ENCODE data around the gene CHSY3.
A peak's percentile ranks its signal among the peaks of the same experiment; 100 is the strongest.

CHSY3 gene

DNA sequence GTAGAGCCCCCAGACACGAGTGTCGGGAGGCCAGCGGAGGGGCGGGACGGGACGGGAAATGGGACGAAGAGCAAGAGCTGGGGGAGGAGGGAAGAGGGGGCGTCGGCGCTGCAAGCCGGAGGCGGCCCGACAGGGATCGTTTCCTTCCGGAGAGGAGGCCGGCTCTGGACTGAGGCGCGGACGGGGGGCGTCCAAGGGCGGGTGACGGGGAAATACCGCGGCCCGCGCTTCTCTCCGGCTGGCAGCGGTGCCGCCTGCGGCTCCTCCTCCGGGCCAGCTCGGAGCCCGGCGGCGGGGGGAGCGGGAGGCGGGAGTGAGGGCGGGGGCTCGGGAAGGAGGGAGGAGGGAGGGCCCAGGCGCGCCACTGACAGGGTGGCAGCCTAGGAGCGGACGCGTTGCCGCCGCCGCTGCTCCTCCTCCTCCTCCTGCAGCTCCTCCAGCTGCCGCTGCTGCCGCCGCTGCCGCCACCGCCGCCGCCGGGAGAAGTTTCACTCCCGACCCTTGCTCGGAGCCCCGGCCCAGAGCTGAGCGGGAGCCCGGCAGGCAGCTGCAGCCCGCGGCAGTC lies at the start of gene CHSY3:
TSS of gene CHSY3 (plus strand) at position 364 of the 565 bp plus-strand sequence.
- no peak for DNase-seq (ENCODE audit: low read depth, low spot score)

DNA sequence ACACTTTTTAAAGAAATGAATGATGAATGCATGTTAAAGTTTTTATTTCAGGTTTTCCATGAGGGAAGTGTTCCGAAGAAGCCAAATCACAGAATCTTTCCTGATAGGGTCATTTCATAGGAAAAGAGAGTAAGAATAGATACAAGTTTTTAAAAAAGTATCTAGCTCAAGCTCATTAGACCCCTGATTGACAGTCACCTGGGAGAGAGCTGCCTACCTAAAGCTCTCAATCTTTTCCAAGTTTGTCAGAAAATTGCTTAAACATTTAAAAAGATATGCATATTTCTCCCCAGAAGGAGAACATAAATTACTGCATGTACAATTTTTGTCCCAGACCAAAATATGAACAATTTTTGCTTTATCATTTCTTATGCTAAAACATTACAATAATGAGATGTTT lies 47.9 kb upstream of the CHSY3 start:
- no peak for DNase-seq (ENCODE audit: low read depth, low spot score)

DNA sequence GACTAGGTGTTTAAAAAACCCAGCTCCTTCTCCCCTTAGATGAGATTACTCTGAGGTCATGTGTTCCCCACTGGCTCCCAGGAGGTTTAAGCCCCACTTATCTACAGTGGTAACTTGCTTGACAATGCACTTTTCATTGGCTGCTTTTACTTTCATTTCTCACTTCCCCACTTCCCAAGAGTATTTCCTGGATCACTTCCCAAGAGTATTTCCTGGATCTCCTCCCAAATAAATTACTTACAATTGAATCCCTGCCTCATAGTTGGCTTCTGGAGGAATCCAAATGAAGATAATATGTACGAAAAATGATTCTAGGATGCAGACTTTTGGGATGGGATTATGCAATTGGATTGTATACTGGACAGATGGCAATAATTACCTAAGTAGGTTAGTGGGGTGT lies 47.1 kb upstream of the CHSY3 start:
- no peak for DNase-seq (ENCODE audit: low read depth, low spot score)

DNA sequence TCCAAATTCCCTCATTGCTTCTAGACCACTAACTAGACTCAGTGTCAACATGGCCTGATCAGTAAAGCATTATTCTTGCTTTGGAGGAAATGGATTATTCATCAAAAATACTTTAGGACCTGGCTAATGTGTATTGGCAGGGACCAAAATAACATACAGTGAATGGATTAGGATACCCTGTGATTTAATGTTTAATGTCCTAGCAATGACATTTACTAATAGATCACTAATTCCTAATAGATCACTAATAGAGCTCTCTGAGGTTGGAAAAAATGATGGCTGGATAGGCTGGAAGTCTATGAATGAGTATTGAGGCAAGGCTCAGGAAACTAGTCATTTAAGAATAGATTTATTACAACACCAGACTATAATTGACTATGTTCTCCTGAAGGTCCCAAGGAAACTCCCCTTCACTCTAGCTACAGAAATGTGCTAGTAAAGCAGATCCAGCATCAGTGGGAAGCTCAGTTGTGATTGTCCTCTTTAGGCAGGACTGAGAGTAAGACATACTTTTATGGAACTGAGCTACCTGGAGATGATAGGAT lies 46.1 kb upstream of the CHSY3 start:
- DNase-seq (ENCODE audit: low read depth, low spot score): no peak

DNA sequence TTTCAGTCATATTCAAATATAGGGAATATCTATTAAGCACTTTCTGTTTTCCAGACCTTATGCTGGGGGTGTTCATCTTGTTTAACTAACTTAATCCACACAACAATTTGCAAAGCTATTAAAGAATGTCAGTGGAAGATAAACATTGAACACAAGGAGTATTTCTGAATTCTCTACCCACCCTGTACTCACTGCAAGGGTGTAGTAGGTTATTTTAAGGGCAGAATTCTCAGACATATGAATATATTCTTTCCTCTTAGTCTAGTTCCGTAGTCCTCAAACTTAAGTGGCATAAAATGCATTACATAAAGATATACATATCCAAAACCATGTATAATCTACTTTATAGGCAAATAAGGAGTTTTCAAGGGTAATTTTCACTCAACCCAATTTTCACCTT lies 19.9 kb upstream of the CHSY3 start:
- no peak for DNase-seq (ENCODE audit: low read depth, low spot score)

DNA sequence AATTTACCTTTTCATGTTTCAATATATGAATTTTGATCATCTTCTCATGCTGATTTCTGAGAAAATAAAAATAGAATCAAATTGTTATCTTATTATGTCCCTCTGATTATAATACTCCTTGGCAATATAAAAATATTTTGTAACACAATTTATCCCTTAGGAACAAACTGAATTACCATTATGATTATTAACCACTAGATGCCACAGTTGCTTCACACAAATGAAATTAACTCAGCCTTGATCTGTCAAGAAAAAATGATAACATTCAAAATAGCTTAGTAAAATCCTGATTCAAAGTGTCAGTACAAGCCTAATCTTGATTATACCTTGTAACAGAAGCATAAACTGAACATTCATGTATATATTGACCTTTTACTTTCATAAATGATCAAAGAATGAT lies 4.8 kb upstream of the CHSY3 start:
- DNase-seq (ENCODE audit: low read depth, low spot score): no peak

DNA sequence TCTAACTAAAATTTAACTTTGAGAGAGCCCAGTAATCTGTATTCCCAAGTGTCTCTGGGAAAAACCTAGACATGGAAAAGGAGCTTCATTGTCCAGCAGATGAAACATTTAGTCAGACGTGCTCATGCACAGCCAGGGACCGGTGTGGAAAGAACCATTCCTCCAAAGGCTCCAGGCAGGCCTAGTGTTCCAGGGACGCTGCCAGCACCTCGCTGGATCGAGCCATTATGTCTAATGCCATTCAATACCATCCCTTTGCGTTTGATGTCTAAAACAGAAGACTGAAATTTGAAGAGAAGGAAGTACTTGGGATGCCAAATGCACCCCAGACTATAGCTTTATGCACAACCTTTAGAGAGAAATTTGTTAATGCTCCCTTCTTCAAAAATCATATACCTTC lies 1.4 kb upstream of the CHSY3 start:
- no peak for DNase-seq (ENCODE audit: low read depth, low spot score)

DNA sequence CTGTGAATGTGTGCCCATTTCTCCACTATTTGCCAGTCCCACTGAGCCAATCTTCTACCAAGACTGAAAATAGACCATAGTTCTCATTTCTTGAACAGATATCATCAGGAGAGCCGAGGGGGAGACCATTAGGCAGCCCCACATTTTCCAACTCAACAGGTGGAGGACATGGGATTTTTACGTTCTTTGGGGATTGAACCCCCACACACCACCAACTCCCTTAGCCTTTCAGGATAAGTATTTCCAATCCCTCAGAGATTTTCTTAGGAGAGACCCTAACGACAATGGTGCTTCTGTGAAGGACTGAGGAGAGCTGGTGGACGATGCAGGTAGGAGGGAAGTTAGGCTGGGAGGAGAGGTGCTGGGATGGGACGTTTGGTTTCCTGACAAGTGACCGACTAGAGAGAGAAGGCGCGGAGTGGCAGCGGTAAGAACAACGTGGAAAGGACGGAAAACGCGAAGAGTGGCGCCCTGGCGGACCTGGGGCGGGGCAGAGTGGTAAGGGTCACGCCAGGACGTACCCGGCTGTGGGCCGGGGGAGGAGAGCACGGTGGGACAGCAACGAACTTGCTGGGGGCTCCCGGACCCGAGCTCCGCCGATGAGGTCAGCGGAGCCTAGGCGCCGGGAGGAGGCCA lies 681 bp upstream of the CHSY3 start:
- no peak for DNase-seq (ENCODE audit: low read depth, low spot score)

DNA sequence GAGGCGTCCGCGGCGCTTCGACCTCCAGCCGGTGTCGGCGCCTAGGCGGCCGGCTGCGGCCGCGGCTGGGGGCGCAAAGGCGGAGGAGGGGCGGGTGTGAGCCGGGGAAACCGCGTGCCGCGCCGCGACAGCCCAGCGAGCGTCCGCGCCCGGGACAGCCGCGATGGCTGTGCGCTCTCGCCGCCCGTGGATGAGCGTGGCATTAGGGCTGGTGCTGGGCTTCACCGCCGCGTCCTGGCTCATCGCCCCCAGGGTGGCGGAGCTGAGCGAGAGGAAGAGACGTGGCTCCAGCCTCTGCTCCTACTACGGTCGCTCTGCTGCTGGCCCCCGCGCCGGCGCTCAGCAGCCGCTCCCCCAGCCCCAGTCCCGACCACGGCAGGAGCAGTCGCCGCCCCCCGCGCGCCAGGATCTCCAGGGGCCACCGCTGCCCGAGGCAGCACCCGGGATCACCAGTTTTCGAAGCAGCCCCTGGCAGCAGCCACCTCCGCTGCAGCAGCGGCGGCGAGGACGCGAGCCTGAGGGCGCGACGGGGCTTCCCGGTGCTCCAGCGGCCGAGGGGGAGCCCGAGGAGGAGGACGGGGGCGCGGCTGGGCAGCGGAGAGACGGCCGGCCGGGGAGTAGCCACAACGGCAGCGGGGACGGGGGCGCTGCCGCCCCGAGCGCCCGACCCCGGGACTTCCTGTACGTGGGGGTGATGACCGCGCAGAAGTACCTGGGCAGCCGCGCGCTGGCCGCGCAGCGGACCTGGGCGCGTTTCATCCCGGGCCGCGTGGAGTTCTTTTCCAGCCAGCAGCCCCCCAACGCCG lies 605 bp downstream of the CHSY3 start:
- DNase-seq (ENCODE audit: low read depth, low spot score): no peak

DNA sequence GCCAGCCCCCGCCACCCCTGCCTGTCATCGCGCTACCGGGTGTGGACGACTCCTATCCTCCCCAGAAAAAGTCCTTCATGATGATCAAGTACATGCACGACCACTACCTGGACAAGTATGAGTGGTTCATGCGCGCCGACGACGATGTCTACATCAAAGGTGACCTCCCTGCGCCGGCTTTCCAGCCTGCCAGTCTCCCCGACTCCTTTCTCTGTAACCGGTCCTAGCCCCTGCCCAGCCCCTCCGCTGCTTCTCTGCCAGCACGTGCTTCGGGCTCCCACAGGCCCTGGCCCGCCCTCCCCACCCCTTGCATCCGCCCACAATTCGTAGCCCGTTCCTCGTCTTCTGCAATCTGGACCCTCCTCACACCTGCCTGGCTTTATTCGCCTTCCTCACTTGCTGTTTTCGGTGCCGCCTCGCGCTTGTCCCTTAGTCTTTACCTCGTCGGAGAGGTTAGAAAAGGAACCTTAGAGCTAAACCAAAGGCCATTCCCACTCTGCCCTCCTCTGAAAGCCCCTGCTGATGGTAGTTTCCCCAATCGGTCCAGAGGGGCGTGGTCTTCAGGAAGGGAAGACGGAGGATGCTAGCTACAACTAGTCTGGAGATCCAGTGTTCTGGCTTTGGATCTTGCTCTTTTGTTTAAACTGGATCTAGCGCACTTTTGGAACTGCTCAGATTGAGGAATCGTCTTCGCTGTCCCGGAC lies 1.4 kb downstream of the CHSY3 start:
- DNase-seq (ENCODE audit: low read depth, low spot score): no peak

DNA sequence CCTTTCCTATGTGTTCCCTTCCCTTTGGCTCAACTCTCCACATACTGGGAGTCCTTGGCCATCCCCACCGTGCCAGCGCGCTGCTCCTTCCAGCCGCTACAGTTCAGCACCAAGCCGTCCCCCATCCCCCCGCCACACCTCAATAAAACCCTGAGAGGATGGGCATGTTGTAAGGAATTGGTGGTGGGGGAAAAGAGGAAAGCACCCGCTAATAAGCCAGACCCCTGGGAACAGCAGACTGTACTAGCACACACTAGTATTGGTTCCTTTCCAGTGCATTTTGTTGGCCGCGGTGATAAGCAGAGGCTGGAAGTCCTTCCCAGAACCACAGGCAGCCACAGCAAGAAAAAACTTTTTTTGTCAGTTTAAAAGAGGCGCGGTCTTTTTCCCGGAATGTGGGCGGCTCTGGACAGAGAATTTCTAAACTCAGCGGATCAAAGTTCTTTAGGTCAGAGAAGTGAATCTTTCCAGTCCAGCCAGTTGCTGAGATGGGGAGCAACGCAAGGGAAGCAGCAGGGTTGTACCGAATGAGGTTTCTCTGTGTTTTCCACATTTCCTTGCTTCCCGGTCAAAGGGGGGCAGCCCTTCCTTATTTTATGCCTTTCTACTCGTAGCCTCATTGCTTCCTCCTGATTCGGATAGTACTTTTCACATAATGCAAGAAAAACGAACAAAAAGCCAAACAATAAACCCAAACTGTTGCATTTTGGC lies 2.1 kb downstream of the CHSY3 start:
- no peak for DNase-seq (ENCODE audit: low read depth, low spot score)

DNA sequence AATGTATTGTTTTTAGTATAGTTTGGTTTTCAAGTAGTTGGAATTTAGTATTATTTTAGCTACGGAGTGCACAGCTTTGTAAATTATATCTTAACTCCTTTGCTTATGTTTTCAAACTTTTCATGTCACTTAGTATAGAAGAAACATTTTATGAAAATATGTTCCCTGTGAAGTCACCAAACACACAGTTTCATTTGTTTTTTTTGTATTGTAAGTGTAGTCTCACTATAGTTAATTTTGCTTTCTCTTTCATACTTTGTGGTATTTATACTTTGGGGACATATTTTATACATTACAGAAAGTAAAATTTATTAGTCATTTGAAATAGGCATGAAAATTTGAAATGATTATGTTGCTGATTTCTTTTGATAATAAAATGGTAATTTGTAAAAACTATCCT lies 5.0 kb downstream of the CHSY3 start:
- no peak for DNase-seq (ENCODE audit: low read depth, low spot score)

DNA sequence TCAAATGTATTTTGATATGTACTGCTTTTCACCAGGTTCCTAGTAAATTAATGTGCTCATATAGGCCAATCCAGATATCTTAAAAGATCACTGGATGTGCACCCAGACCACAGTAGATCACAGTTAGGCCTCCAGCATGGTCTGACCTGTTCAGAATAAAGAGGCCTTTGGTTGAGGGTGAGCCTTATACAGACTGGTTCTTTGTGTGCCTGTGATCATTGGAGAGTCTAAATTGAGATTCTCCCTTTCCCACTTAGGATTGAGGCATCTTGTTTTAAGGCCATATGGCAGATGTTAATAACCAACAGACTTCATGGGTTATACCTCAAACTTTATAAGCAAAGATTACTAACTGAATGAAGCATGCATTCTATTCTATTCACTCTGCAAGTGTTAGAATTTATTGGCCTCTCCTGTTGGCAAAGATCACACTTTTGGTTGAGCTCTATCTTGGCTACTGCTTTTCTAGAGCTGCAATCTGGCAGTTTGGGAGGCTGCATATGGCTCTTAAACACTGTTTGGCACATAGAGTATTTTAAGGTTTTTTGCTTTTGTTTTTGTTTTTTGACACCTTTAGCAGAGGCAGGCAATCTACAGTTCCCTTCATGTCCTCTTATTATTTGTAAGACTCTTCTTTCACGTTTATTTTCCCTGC lies 8.5 kb downstream of the CHSY3 start:
- no peak for DNase-seq (ENCODE audit: low read depth, low spot score)

DNA sequence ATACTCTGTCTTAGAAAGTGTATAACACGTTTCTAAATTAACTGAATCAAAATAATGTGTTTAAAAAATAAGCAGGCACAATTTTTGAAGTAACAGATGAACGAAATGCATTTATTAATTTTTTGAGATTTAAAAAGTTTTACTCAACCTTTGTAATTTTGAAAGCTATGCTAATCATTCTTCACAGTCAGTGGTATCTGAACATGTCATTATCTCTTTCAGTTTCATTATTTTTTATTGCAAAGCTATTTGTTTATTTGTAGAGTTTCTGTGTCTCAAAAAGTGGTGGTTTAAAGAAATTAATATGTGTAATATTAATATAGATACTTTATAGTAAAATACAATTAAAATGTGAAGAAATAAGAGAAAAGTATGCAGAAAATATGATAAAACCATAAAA lies 11.2 kb downstream of the CHSY3 start:
- no peak for DNase-seq (ENCODE audit: low read depth, low spot score)

DNA sequence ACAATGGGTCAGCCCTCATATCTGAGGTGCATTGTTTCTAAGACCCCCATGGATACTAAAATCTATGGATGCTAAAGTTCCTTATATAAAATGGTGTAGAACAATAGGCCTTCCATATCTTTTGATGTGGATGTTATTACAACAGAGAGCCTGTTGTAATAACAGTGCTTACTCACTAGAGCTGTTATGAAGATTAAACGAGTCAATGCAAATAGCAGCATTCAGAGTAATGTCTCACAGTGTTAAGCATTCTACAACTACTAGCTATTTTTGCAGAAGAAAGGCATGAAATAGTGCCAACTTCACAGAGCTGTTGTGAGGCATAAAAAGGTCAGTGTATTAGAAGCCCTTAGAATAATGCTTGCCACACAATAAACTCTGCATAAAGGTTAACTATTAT lies 13.0 kb downstream of the CHSY3 start:
- no peak for DNase-seq (ENCODE audit: low read depth, low spot score)

DNA sequence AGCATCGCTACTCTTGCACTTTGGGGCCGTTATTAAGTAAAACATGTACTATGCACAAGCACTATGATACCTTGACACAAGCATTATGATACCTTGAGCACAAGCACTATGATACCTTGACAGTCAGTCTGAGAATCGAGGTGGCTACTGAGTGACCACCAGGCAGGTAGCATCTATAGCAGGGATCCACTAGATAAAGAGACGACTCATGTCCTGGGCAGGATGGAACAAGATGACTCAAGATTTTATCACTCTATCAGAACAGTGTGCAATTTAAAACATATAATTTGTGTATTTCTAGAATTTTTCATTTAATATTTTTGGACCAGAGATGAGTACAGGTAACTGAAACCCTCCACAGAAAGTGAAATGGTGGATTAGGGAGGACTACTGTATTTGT lies 16.9 kb downstream of the CHSY3 start:
- DNase-seq (ENCODE audit: low read depth, low spot score): no peak

DNA sequence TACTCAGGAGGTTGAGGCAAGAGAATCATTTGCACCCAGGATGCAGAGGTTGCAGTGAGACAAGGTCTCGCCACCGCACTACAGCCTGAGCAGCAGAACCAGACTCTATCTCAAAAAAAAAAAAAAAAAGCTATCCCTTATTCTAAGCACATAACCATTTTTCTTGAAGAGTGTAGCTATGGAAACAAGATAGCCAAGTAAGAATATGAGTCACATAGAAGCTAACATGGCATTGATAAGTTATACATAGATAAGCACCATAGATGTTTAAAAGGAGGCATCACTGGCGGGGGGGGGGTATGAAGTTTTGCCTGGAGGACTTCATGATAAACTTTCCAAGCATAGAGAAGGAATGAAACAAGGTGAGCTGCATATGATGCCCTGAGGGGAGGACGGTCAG lies 26.0 kb downstream of the CHSY3 start:
- DNase-seq (ENCODE audit: low read depth, low spot score): no peak

DNA sequence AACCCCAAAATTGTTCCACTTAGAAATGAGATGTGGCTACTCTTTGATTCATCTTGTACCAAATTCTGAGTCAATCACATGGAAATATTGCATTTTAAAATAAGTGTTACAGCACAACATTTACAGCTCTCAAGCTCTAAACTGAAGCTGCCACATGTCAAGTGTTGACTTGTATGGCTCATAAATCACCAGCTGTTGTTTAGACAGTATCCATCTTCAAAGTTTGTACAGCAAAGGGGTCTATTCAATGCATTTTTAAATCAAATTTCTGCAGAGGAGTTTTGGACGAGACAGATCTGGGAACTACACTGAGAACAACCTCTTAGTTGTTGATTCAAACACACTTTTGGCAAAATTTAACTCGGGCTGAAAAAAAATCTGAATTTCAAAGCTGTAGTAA lies 31.4 kb downstream of the CHSY3 start:
- DNase-seq (ENCODE audit: low read depth, low spot score): no peak

DNA sequence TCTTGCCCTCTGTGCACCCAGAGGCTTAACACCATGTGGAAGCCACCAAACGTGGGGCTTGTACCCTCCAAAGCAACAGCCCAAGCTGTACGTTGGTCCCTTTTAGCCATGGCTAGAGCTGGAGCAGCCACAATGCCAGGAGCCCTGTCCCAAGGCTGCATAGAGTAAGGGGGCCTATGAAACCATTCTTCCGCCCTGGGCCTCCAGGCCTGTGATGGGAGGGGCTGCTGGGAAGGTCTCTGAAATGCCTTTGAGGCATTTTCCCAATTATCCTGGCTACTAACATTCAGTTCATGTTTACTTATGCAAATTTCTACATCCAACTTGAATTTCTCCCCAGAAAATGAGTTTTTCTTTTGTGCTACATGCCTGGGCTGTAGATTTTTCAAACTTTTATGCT lies 33.8 kb downstream of the CHSY3 start:
- DNase-seq (ENCODE audit: low read depth, low spot score): no peak

DNA sequence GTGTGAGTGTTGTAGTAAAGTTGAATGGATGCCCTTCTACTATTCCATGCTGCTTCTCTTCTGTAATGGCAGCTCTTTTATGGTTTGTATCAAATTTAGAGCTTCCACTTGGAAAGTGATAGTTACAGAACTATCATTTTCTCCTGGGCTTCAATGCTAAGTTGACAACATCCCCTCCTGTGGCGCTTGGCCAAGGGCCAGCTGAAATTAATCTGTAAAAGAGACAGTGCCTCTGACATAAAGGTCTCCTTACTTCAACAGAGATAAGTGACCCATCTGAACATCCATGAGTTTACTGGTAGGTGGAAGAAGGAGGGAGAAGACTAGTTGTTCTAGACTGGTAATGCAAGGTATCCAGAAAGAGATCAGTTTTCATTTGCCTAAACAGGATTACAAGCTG lies 39.7 kb downstream of the CHSY3 start:
- no peak for DNase-seq (ENCODE audit: low read depth, low spot score)

DNA sequence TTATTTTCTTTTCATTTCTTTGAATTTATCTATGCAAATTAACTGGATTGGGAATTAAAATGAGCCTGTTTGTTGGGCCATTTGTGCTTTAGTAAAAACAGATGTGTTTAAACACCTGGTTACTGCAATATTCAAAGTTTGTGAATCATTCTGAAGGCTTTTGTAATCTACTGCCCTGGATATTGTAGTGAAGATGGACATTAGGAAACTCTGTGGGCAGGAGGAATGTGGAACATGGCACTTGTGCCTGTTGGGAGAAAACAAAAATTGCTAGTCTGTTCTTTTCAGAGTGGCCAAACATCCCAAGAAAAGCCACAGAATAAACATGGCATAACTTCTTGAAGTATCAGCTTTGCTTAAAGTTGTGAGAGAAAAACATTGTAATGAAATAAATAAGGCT lies 40.8 kb downstream of the CHSY3 start:
- DNase-seq (ENCODE audit: low read depth, low spot score): peak; percentile 44
